Measurements from ENCODE around the gene TMPRSS5.
"Not testable (repeated sequence)": the region's sequence is repeated elsewhere in the genome, so short reads cannot be mapped to it uniquely, and the experiment has no call there.

Gene TMPRSS5

GRCh38 chr11:113673550-113674396 is 32.3 kb downstream of the TMPRSS5 start:
- in situ Hi-C loops (cut with HindIII; ENCODE audit: low sequenced_read_pairs), result no loop called here
- no peak for TF ChIP-seq CTCF (IDR thresholded peaks at IDR 0.05; ENCODE audit: low read depth, low read length)
- H3K4me3 ChIP-seq (ENCODE audit: low read depth, low read length), result no peak overlapping the region
- no peak for DNase-seq (ENCODE audit: low read depth, low spot score)

- DNase-seq (ENCODE audit: low read depth, low spot score); in situ Hi-C loops (cut with HindIII; ENCODE audit: low sequenced_read_pairs); H3K4me3 ChIP-seq (ENCODE audit: low read depth, low read length): not testable (repeated sequence)
Observed at GRCh38 chr11:113671914-113672313, 34.2 kb downstream of the TMPRSS5 start.

GRCh38 chr11:113670831-113671215 is 35.3 kb downstream of the TMPRSS5 start:
- no peak for DNase-seq (ENCODE audit: low read depth, low spot score)
- TF ChIP-seq CTCF (IDR thresholded peaks at IDR 0.05; ENCODE audit: low read depth, low read length), result no peak
- H3K4me3 ChIP-seq (ENCODE audit: low read depth, low read length), result no peak overlapping the region
- in situ Hi-C loops (cut with HindIII; ENCODE audit: low sequenced_read_pairs), result no loop called here

GRCh38 chr11:113670149-113670830 is 35.8 kb downstream of the TMPRSS5 start:
- TF ChIP-seq CTCF (IDR thresholded peaks at IDR 0.05; ENCODE audit: low read depth, low read length), result no peak
- DNase-seq (ENCODE audit: low read depth, low spot score), result no peak
- no peak overlapping the region for H3K4me3 ChIP-seq (ENCODE audit: low read depth, low read length)
- in situ Hi-C loops (cut with HindIII; ENCODE audit: low sequenced_read_pairs), result no loop called here

GRCh38 chr11:113668255-113668654 is 37.9 kb downstream of the TMPRSS5 start:
- TF ChIP-seq CTCF (IDR thresholded peaks at IDR 0.05; ENCODE audit: low read depth, low read length), result no peak
- no peak overlapping the region for H3K4me3 ChIP-seq (ENCODE audit: low read depth, low read length)
- in situ Hi-C loops (cut with HindIII; ENCODE audit: low sequenced_read_pairs), result no loop called here
- no peak for DNase-seq (ENCODE audit: low read depth, low spot score)

- in situ Hi-C loops (cut with HindIII; ENCODE audit: low sequenced_read_pairs), result no loop called here
- TF ChIP-seq CTCF (IDR thresholded peaks at IDR 0.05; ENCODE audit: low read depth, low read length), result no peak
- DNase-seq (ENCODE audit: low read depth, low spot score), result no peak
- no peak overlapping the region for H3K4me3 ChIP-seq (ENCODE audit: low read depth, low read length)
Observed at GRCh38 chr11:113667801-113668200, 38.3 kb downstream of the TMPRSS5 start.

GRCh38 chr11:113666584-113666983 is 39.5 kb downstream of the TMPRSS5 start:
- TF ChIP-seq CTCF (IDR thresholded peaks at IDR 0.05; ENCODE audit: low read depth, low read length), result no peak
- in situ Hi-C loops (cut with HindIII; ENCODE audit: low sequenced_read_pairs), result no loop called here
- no peak overlapping the region for H3K4me3 ChIP-seq (ENCODE audit: low read depth, low read length)
- no peak for DNase-seq (ENCODE audit: low read depth, low spot score)
